Measurements from ENCODE around the gene XRN1.

Gene XRN1

GRCh38 chr3:142447852-142448823 is at the start of gene XRN1:
XRN1 (minus strand) TSS chr3:142448037; CDS start chr3:142447944, 93 bp downstream.
- no peak for TF ChIP-seq CTCF (IDR thresholded peaks at IDR 0.05; ENCODE audit: insufficient read depth, low read depth, low read length, missing control alignments)
- H3K4me3 ChIP-seq (ENCODE audit: low read length), result peak within 1 kb of the TSS; percentile 93
- DNase-seq (ENCODE audit: low read depth), result peak; percentile 93

GRCh38 chr3:142495103-142495502 is 47.3 kb upstream of the XRN1 start:
- peak; percentile 18 for DNase-seq (ENCODE audit: low read depth)

GRCh38 chr3:142492184-142492583 is 44.3 kb upstream of the XRN1 start:
- DNase-seq (ENCODE audit: low read depth), result no peak
- no peak overlapping the region for H3K4me3 ChIP-seq (ENCODE audit: low read length)
- TF ChIP-seq CTCF (IDR thresholded peaks at IDR 0.05; ENCODE audit: insufficient read depth, low read depth, low read length, missing control alignments), result no peak

More at GRCh38 chr3:142495103-142495502, 47.3 kb upstream of the XRN1 start:
- no peak for TF ChIP-seq CTCF (IDR thresholded peaks at IDR 0.05; ENCODE audit: insufficient read depth, low read depth, low read length, missing control alignments)
- no peak overlapping the region for H3K4me3 ChIP-seq (ENCODE audit: low read length)

- H3K4me3 ChIP-seq (ENCODE audit: low read length), result no peak overlapping the region
- TF ChIP-seq CTCF (IDR thresholded peaks at IDR 0.05; ENCODE audit: insufficient read depth, low read depth, low read length, missing control alignments), result no peak
- no peak for DNase-seq (ENCODE audit: low read depth)
Measured at GRCh38 chr3:142489572-142490323, 41.9 kb upstream of the XRN1 start.

GRCh38 chr3:142484912-142485435 is 37.1 kb upstream of the XRN1 start:
- no peak for TF ChIP-seq CTCF (IDR thresholded peaks at IDR 0.05; ENCODE audit: insufficient read depth, low read depth, low read length, missing control alignments)
- no peak for DNase-seq (ENCODE audit: low read depth)
- H3K4me3 ChIP-seq (ENCODE audit: low read length), result no peak overlapping the region

- no peak for DNase-seq (ENCODE audit: low read depth)
- TF ChIP-seq CTCF (IDR thresholded peaks at IDR 0.05; ENCODE audit: insufficient read depth, low read depth, low read length, missing control alignments), result no peak
- H3K4me3 ChIP-seq (ENCODE audit: low read length), result no peak overlapping the region
Measured at GRCh38 chr3:142481196-142481595, 33.4 kb upstream of the XRN1 start.

Measured in epithelial cell of esophagus (primary cell).